A673 (cell line): ENCODE measurements around the gene KCNRG.

ENCODE experiments used
- EZH2 ChIP-seq: fragments of 200-600 bp; sonication (generic); IDR thresholded peaks from 2 replicates; pipeline ENCODE4 v1.6.1; 2017; ENCODE audit warnings: borderline replicate concordance, low read depth, mild to moderate bottlenecking, mixed read lengths, antibody characterized with exemption, low read length; ENCODE audit not compliant: poor library complexity, severe bottlenecking
- TF ChIP-seq, protein P1 (sequence below): fragments of 300-800, 200-600 bp; sonication (generic); conservative IDR thresholded peaks from 2 replicates; pipeline ENCODE4 v1.5.1; 2017; ENCODE audit warnings: low read depth, mild to moderate bottlenecking, antibody characterized with exemption, low read length, moderate library complexity, mixed read lengths

DNA sequence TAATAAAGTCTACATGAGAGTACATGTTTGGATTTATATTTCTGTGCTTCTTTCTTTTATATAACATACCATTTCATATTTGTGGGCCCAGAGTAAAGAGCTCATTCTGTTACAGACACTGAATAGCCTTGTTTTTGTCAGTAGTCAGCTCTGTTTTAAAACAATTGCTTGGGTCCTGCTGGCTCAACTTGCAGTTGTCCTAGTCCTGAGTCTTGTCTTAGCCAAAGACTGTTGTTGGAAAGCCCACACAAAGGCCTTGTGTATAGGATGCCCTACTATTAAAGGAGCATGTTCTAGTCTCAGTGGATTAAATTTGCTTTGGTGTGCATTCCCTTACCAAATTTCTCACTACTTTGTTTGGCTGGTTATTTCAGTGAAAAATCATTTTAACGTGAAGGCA, 3.8 kb upstream of the KCNRG start:
- TF ChIP-seq, protein P1, sequence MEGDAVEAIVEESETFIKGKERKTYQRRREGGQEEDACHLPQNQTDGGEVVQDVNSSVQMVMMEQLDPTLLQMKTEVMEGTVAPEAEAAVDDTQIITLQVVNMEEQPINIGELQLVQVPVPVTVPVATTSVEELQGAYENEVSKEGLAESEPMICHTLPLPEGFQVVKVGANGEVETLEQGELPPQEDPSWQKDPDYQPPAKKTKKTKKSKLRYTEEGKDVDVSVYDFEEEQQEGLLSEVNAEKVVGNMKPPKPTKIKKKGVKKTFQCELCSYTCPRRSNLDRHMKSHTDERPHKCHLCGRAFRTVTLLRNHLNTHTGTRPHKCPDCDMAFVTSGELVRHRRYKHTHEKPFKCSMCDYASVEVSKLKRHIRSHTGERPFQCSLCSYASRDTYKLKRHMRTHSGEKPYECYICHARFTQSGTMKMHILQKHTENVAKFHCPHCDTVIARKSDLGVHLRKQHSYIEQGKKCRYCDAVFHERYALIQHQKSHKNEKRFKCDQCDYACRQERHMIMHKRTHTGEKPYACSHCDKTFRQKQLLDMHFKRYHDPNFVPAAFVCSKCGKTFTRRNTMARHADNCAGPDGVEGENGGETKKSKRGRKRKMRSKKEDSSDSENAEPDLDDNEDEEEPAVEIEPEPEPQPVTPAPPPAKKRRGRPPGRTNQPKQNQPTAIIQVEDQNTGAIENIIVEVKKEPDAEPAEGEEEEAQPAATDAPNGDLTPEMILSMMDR = no peak
- TF ChIP-seq EZH2 = no peak
